ENCODE measurements around the gene RNF114.

DNA sequence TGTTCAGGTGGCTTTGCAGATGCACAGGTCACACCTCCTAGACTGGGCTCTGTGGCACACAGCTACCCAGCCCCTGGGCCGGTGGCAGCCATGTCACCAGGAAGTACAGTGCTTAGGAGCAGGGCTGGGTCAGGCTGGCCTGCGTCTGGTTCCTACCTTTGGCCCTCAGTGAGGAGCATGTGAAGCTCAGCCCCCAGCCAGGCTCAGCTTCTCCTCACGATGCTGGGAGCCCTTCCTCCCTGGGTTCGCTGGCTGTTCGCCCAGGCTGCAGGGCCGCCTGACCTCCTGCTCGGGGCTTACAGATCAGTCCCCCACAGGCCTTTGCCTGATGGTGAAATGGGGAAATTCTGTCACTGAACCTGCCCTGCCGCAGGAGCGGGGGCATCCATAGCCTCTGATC, 43.9 kb upstream of the RNF114 start:
- TF ChIP-seq CTCF (IDR thresholded peaks at IDR 0.05; ENCODE audit: low read depth, low read length) (no peak), EZH2phosphoT487 (IDR thresholded peaks at IDR 0.05; ENCODE audit: low read depth) (no peak)
